Skeletal muscle tissue (tissue), 4 donors: ENCODE results near the gene FAM199X. TPM values are rescaled to one million over a fixed set of nuclear protein-coding genes. Genes with fewer than 3 reads are reported as not detected.

Source experiments
- H3K27ac ChIP-seq: one replicate; pipeline ENCODE4 v1.7.0; 2013; ENCODE audit warnings: mild to moderate bottlenecking, low read depth, low read length, inconsistent platforms
- H3K27me3 ChIP-seq, 3 donors: one replicate each; pipeline ENCODE4 v1.7.0; 2013; ENCODE audit warnings: low read length in 3 of 3; ENCODE audit not compliant: control insufficient read depth in 3 of 3, insufficient read depth in 3 of 3
- H3K36me3 ChIP-seq, 3 donors: one replicate each; pipeline ENCODE4 v1.7.0; 2013; ENCODE audit warnings: low read length in 3 of 3; ENCODE audit not compliant: control insufficient read depth in 3 of 3, insufficient read depth in 3 of 3
- H3K4me1 ChIP-seq, 3 donors: one replicate each; pipeline ENCODE4 v1.7.0; 2013; ENCODE audit warnings: low read length in 3 of 3, mild to moderate bottlenecking in 3 of 3; ENCODE audit not compliant: control insufficient read depth in 3 of 3, insufficient read depth in 3 of 3
- H3K4me3 ChIP-seq, 3 donors: one replicate each; pipeline ENCODE4 v1.7.0; 2013; ENCODE audit warnings: low read length in 3 of 3
- H3K9ac ChIP-seq, 3 donors: one replicate each; pipeline ENCODE4 v1.7.0; 2013; ENCODE audit warnings: low read length in 3 of 3, mild to moderate bottlenecking in 3 of 3, moderate library complexity in 2 of 3, low read depth in 1 of 3
- H3K9me3 ChIP-seq, 3 donors: one replicate each; pipeline ENCODE4 v1.7.0; 2013; ENCODE audit warnings: low read length in 3 of 3; ENCODE audit not compliant: control insufficient read depth in 3 of 3
- total RNA-seq: library from RNA; depleted of rRNA; stranded (reverse); fragments of >200 nt; gene quantifications from one replicate; pipeline ENCODE4 v1.2.3, GENCODE V29; 2014
- donor health status: Osteomylitis.

The FAM199X gene
- total RNA-seq, 1 donor from 2014 or later = 14.6 TPM

DNA sequence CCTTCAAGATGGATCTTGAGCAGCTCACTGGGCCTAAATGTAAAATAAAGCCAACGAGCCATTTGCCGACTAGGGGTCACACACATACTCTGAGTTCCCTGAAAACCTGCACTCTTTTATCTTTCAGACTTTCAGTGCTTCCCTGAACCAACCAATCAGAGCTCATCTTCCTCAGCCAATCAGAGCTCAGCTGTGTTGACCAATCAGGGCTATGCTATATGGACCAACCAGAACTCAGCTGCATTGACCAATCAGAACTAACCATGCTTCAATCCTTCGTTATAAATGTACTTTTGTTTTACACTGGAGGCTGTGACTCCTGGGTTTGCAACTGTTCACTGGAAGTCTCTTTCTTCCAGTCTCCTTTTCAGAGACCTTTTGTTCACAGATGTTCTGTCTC lies 28.8 kb upstream of the FAM199X start:
- H3K9me3 ChIP-seq = no peaks in the 10 kb centered on the region
- H3K4me1 ChIP-seq = no peaks in the 10 kb centered on the region
- peaks cover 0 to 6% (median 0%) of the 10 kb centered on the region in 3 donors for H3K27me3 ChIP-seq
- no peak overlapping the region for H3K27ac ChIP-seq
- H3K4me3 ChIP-seq = no peak overlapping the region
- no peak overlapping the region for H3K9ac ChIP-seq
- H3K36me3 ChIP-seq = no peaks in the 10 kb centered on the region

DNA sequence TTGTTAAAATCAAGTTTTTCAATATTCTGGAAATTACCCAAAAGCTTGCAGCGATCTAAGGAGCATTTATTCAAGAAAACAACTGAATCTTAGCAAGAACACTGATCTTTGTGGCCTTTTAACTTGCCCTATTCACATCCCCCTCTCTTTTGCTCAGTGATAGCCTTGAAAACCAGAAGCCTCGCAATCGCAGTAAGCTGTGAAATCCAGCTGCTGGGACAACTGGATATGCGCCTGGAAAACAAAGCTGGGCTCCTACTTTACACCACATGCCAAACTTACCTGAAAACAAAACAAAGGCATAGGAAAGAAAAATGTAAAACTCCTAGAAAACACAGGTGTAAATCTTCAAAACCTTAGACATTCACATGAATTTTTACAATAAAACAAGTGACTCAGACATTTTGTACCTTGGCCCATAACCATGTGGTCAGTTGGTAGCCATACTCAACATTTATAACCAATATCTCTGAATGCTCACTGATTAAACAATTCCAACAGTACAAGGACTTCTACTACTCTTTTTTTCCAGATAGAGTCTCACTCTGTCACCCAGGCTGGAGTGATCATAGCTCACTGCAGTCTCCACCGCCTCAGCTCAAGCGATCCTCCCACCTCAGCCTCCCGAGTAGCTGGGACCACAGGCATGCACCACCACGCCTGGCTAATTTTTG lies 25.0 kb upstream of the FAM199X start:
- Histone ChIP-seq H3K9me3 (no peaks in the 10 kb centered on the region), H3K27ac (no peak overlapping the region), H3K27me3 (no peaks in the 10 kb centered on the region), H3K4me1 (no peaks in the 10 kb centered on the region), H3K9ac (no peak overlapping the region), H3K4me3 (no peak overlapping the region), H3K36me3 (no peaks in the 10 kb centered on the region)

DNA sequence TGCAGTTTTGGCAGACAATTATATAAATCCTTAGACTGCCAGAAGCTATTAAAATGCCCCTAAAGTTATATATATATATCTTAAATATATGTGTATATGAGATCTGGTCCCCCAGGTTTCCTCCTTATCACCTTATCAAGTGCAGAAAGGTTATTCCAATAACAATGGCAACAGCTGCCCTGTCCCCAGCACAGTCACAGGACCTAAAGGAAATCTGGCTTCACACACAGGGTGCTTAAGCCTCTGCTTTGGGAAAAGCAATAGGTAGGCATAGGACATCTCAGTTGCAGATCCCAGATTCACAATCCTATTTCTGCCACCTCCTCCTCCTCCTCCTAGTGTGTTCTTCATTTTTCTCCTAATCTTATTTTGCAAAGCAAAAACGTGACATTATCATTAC lies 15.2 kb upstream of the FAM199X start:
- no peak overlapping the region for H3K9ac ChIP-seq
- no peak overlapping the region for H3K4me3 ChIP-seq
- H3K27ac ChIP-seq = no peak overlapping the region
- H3K4me1 ChIP-seq = peaks cover 0 to 5% (median 0%) of the 10 kb centered on the region in 3 donors
- H3K27me3 ChIP-seq = no peaks in the 10 kb centered on the region
- no peaks in the 10 kb centered on the region for H3K9me3 ChIP-seq
- H3K36me3 ChIP-seq = no peaks in the 10 kb centered on the region

DNA sequence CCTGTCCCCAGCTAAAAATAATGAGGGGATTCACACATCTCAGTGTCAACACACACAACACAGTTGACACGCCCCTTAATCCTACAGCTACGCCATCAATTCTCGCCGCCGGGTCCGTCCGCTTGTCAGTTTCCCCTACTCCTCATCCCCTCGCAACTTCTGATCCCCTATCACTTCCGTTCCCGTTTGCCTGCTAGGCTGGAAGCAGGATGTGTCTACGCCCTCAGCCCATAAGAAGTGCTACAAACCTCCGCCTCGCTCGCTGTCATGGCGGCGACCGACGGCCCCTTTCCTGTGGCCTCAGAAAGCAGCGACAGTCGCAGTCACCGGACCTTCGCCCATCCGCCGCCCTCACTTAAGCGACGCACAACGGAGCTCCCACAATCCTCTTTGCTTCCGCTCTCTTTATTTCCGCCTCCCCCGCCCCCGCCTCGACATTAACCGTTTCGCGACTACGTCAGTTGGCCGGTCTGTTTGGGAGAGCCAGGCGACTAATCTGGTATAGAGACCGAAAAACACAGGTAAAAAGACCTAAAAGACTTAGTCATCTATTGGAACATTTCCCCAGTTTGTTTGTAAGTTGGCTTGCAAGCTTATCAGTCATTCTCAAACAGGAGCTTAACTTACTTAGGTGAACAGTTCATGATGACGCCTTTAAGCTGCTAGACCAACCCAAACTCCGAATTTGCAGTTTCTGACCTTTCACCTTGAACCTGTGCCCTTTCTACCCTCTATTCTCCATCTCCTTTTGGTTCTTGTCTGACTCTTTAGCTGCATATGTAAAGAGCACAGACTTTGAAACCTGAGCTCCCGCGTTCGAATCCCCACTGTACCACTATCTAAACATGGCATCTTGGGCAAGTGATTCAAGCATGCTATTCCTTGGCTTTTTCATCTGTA lies 9.4 kb upstream of the FAM199X start, which contains the start of gene SLC25A53:
SLC25A53 (minus strand) TSS at position 380 of the 900 bp plus-strand sequence. CDS start 51,752 bp downstream, outside the sequence.
- Histone ChIP-seq H3K4me3 (peak within 1 kb of the TSS; percentile 76 to 93 (median 86)), H3K4me1 (peaks cover 0 to 7% (median 3%) of the 10 kb centered on the region in 3 donors), H3K27me3 (no peaks in the 10 kb centered on the region), H3K9ac (peak within 1 kb of the TSS; percentile 80 to 89 (median 85)), H3K36me3 (no peaks in the 10 kb centered on the region), H3K9me3 (no peaks in the 10 kb centered on the region), H3K27ac (peak within 1 kb of the TSS; percentile 94)

DNA sequence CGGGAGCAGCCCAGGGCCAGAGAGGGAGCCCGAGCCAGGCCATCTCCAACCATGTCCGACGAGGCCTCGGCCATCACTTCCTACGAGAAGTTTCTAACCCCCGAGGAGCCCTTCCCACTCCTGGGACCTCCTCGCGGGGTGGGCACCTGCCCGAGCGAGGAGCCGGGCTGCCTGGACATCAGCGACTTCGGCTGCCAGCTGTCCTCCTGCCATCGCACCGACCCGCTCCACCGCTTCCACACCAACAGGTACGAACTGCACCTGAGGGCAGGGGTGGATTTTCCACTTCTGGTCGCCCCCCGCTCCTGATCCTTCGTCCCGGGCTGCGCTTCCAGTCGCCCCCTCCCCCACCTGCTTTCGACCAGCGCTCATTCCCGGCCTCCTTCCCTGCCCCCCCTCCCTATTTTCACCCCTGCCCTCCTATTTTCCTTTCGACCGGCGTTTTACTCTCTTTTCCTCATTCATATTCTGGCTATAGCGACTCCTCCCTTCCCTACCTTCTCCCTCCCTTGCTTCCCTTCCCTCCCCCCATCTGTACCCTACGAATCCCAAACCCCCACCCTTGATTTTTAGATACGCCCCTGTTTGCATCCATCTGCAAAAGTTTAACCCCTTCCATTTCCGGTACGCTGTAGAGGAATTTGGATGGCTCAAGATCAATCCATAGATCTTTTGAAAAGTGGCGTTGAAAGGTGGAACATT lies 633 bp downstream of the FAM199X start:
- Histone ChIP-seq H3K27ac (peak overlapping the region; percentile 65), H3K4me3 (peak overlapping the region; percentile 76 to 85 (median 77)), H3K9me3 (no peaks in the 10 kb centered on the region), H3K27me3 (no peaks in the 10 kb centered on the region), H3K9ac (peak overlapping the region; percentile 74 to 82 (median 79)), H3K36me3 (no peaks in the 10 kb centered on the region), H3K4me1 (peaks cover 5 to 8% (median 7%) of the 10 kb centered on the region in 3 donors)

DNA sequence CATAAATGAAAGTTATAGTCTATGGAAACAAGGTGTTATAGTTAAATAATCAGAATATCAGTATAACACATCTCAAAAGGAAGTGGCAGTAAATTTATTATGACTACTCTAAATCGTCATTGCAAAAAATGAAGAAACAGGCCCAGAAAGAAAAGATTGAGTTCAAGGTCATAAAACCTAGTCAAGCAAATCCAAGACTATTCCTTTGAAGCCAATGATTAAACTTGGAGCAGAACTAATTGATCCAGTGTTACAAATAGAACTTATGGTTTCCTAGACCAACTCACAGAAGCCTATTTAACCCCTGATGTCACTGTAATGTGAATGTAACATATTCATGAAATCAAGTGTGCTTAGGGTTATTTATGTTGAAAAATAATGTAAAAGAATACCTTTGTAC lies 1.9 kb downstream of the FAM199X start:
- Histone ChIP-seq H3K36me3 (no peaks in the 10 kb centered on the region), H3K9ac (peak overlapping the region in 1 of 3 donors; percentile 8), H3K4me3 (peak overlapping the region in 1 of 3 donors; percentile 77)

DNA sequence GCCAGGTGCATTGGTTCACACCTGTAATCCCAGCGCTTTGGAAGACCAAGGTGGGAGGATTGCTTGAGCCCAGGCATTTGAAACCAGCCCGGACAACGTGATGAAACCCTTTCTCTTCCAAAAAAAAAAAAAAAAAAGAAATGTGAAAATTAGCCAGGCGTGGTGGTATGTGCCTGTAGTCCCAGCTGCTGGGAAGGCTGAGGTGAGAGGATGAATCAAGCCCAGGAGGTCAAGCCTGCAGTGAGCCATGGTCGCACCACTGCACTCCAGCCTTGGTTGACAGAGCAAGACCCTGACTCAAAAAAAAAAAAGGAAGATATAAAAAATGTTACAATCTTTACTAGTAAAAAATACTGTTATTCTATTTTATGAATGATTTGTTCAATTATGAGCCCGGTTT lies 5.9 kb downstream of the FAM199X start:
- Histone ChIP-seq H3K4me3 (no peak overlapping the region), H3K36me3 (peaks cover 0 to 7% (median 0%) of the 10 kb centered on the region in 3 donors), H3K27me3 (no peaks in the 10 kb centered on the region), H3K9ac (no peak overlapping the region), H3K27ac (no peak overlapping the region), H3K4me1 (peaks cover 0 to 8% (median 3%) of the 10 kb centered on the region in 3 donors), H3K9me3 (no peaks in the 10 kb centered on the region)

More for the DNA sequence above, 1.9 kb downstream of the FAM199X start:
- Histone ChIP-seq H3K27ac (no peak overlapping the region), H3K27me3 (no peaks in the 10 kb centered on the region), H3K4me1 (peaks cover 5 to 8% (median 7%) of the 10 kb centered on the region in 3 donors), H3K9me3 (no peaks in the 10 kb centered on the region)

DNA sequence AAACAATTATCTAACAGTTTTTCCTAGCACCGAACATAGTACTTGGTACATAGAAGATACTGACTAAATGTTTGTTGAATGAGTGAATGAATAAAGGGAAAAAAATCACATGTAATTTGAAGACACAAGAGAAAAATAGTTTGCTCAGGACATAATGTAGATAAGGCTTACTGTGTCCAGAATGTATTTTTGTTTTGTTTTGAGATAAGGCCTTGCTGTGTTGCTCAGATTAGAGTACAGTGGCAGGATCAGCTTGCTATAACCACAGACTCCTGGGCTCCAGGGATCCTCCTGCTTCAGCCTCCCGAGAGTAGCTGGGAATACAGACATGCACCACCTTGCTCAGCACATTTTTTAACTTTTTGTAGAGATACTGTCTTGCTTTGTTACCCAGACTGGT lies 6.5 kb downstream of the FAM199X start:
- no peak overlapping the region for H3K27ac ChIP-seq
- H3K27me3 ChIP-seq = no peaks in the 10 kb centered on the region
- H3K36me3 ChIP-seq = peaks cover 0 to 8% (median 0%) of the 10 kb centered on the region in 3 donors
- no peak overlapping the region for H3K9ac ChIP-seq
- peaks cover 0 to 8% (median 3%) of the 10 kb centered on the region in 3 donors for H3K4me1 ChIP-seq
- H3K9me3 ChIP-seq = no peaks in the 10 kb centered on the region
- H3K4me3 ChIP-seq = no peak overlapping the region

DNA sequence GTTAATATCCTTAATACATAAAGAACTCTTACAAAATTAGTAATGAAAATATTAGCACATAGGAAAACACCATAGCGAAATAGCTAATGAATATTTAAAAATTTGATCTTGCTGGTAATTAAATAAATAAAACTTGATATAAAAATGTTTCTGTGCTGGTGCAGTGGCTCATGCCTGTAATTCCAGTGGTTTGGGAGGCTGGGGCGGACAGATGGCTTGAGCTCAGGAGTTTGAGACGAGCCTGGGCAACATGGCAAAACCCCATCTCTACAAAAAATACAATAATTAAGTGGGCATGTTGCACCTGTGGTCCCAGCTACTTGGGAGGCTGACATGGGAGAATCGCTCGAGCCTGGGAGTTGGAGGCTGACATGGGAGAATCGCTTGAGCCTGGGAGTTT lies 7.6 kb downstream of the FAM199X start:
- Histone ChIP-seq H3K27ac (no peak overlapping the region), H3K4me3 (no peak overlapping the region), H3K27me3 (no peaks in the 10 kb centered on the region), H3K9ac (no peak overlapping the region), H3K9me3 (no peaks in the 10 kb centered on the region), H3K4me1 (no peaks in the 10 kb centered on the region), H3K36me3 (peaks cover 0 to 8% (median 2%) of the 10 kb centered on the region in 3 donors)
